Measurements from ENCODE around the gene SCRT2. TPM values are rescaled to one million over a fixed set of nuclear protein-coding genes. Genes with fewer than 3 reads are reported as not detected.

The SCRT2 gene
- total RNA-seq, 1 donor from 2014 or later = not detected

GRCh38 chr20:654417-654750, 21.2 kb downstream of the SCRT2 start:
- DNase-seq (ENCODE audit: low spot score in 2 of 2, unreplicated experiment in 2 of 2) = no peak
- no peaks in the 10 kb centered on the region for H3K9me3 Mint-ChIP-seq
- H3K4me3 Mint-ChIP-seq = peak overlapping the region; percentile 66
- peaks cover 29% of the 10 kb centered on the region for H3K4me1 Mint-ChIP-seq
- H3K36me3 Mint-ChIP-seq = peaks cover 8% of the 10 kb centered on the region
- peaks cover 5% of the 10 kb centered on the region for H3K27me3 Mint-ChIP-seq (ENCODE audit: low read depth)
- no peak overlapping the region for H3K27ac Mint-ChIP-seq
- TF ChIP-seq CTCF (IDR thresholded peaks at IDR 0.05; ENCODE audit: unreplicated experiment) = no peak

- Mint-ChIP-seq H3K4me1 (peaks cover 28% of the 10 kb centered on the region), H3K27ac (no peak overlapping the region), H3K9me3 (no peaks in the 10 kb centered on the region), H3K4me3 (peak overlapping the region; percentile 66), H3K36me3 (peaks cover 12% of the 10 kb centered on the region), H3K27me3 (ENCODE audit: low read depth) (peaks cover 5% of the 10 kb centered on the region)
- DNase-seq (ENCODE audit: low spot score in 2 of 2, unreplicated experiment in 2 of 2) = no peak
- no peak for TF ChIP-seq CTCF (IDR thresholded peaks at IDR 0.05; ENCODE audit: unreplicated experiment)
These were observed 21.8 kb downstream of the SCRT2 start for GRCh38 chr20:653590-654416.

- Mint-ChIP-seq H3K36me3 (peaks cover 18% of the 10 kb centered on the region), H3K9me3 (no peaks in the 10 kb centered on the region), H3K27ac (peak within 1 kb of the TSS; percentile 31), H3K27me3 (ENCODE audit: low read depth) (peaks cover 4% of the 10 kb centered on the region), H3K4me3 (peak within 1 kb of the TSS; percentile 70), H3K4me1 (peaks cover 22% of the 10 kb centered on the region)
- peak; percentile 54 for TF ChIP-seq CTCF (IDR thresholded peaks at IDR 0.05; ENCODE audit: unreplicated experiment)
- peak; percentile 75 to 81 for DNase-seq (ENCODE audit: low spot score in 2 of 2, unreplicated experiment in 2 of 2)
These were observed 22.5 kb downstream of the SCRT2 start, which contains the start of gene SRXN1 for GRCh38 chr20:653110-653589. Gene SRXN1, minus strand, starts transcription at chr20:653200. Its CDS starts 15 bp downstream, at chr20:653185.

- Mint-ChIP-seq H3K4me3 (peak overlapping the region; percentile 70), H3K4me1 (peaks cover 18% of the 10 kb centered on the region), H3K9me3 (no peaks in the 10 kb centered on the region), H3K27ac (no peak overlapping the region), H3K27me3 (ENCODE audit: low read depth) (no peaks in the 10 kb centered on the region), H3K36me3 (peaks cover 23% of the 10 kb centered on the region)
- DNase-seq (ENCODE audit: low spot score in 2 of 2, unreplicated experiment in 2 of 2) = peak in 1 of 2 experiments; percentile 58
- TF ChIP-seq CTCF (IDR thresholded peaks at IDR 0.05; ENCODE audit: unreplicated experiment) = no peak
These were observed 22.9 kb downstream of the SCRT2 start for GRCh38 chr20:652615-653109.

- no peak for DNase-seq (ENCODE audit: low spot score in 2 of 2, unreplicated experiment in 2 of 2)
- peak overlapping the region; percentile 70 for H3K4me3 Mint-ChIP-seq
- no peak for TF ChIP-seq CTCF (IDR thresholded peaks at IDR 0.05; ENCODE audit: unreplicated experiment)
- H3K27me3 Mint-ChIP-seq (ENCODE audit: low read depth) = no peaks in the 10 kb centered on the region
- no peaks in the 10 kb centered on the region for H3K9me3 Mint-ChIP-seq
- H3K4me1 Mint-ChIP-seq = peaks cover 18% of the 10 kb centered on the region
- peaks cover 28% of the 10 kb centered on the region for H3K36me3 Mint-ChIP-seq
- peak overlapping the region; percentile 31 for H3K27ac Mint-ChIP-seq
These were observed 23.6 kb downstream of the SCRT2 start for GRCh38 chr20:651713-652614.

All from mesothelial cell of epicardium (in vitro differentiated cells).